NOMO-1 treated with DMSO at 0.1 percent for 48 hours (cell line): ENCODE results near the gene XAGE3.
"Not testable (repeated sequence)": the region's sequence is repeated elsewhere in the genome, so short reads cannot be mapped to it uniquely, and the experiment has no call there.

Experiments
- DNase-seq: peaks from one replicate; lab custom pipeline; 2025; ENCODE audit not compliant: unreplicated experiment; lab: John Stamatoyannopoulos, UW

XAGE3 gene

GRCh38 chrX:52843619-52844018 is 24.3 kb downstream of the XAGE3 start:
- not testable (repeated sequence) for DNase-seq

GRCh38 chrX:52839137-52839536 is 28.7 kb downstream of the XAGE3 start:
- DNase-seq = no peak

- DNase-seq = no peak
Measured at GRCh38 chrX:52830551-52830950, 37.3 kb downstream of the XAGE3 start.

- DNase-seq = no peak
Measured at GRCh38 chrX:52824608-52825007, 43.3 kb downstream of the XAGE3 start.

GRCh38 chrX:52821079-52821760 is 46.7 kb downstream of the XAGE3 start:
- no peak for DNase-seq

- DNase-seq = no peak
Measured at GRCh38 chrX:52819788-52820187, 48.1 kb downstream of the XAGE3 start.
